ENCODE measurements around the gene SMG9. TPM values are rescaled to one million over a fixed set of nuclear protein-coding genes. Genes with fewer than 3 reads are reported as not detected.

SMG9 gene
- total RNA-seq, 1 experiment from 2014 or later: 52.2 TPM

GRCh38 chr19:43683905-43684304 is 70.9 kb downstream of the SMG9 start:
- no peak overlapping the region for H2BK15ac ChIP-seq (ENCODE audit: low read depth, low read length)
- H2AFZ ChIP-seq (ENCODE audit: low read length): no peak overlapping the region
- H3K36me3 Mint-ChIP-seq (ENCODE audit: insufficient read depth in 1 of 3, low read depth in 3 of 3): no peaks in the 10 kb centered on the region
- no peak overlapping the region for H3K56ac ChIP-seq (ENCODE audit: insufficient read length, low read depth, low read length)
- H3K9ac ChIP-seq (ENCODE audit: extremely low read depth, insufficient read length, low read length): no peak overlapping the region
- no peaks in the 10 kb centered on the region; the same call in 1 of the 2 replicates for H3K4me1 ChIP-seq (ENCODE audit: insufficient read depth, low read length)
- H2BK5ac ChIP-seq (ENCODE audit: insufficient read length, low read length): no peak overlapping the region
- H4K91ac ChIP-seq (ENCODE audit: insufficient read length, low read depth, low read length): no peak overlapping the region
- peaks cover 13 to 22% of the 10 kb centered on the region in 2 experiments for H3K4me1 Mint-ChIP-seq
- no peak overlapping the region for H3K4ac ChIP-seq (ENCODE audit: low read depth, low read length)
- no peak overlapping the region for H3K4me3 Mint-ChIP-seq
- H4K20me1 ChIP-seq (ENCODE audit: control insufficient read depth, insufficient read depth, insufficient read length): no peaks in the 10 kb centered on the region
- no peak overlapping the region for H4K8ac ChIP-seq (replicated peaks; ENCODE audit: insufficient read length, low read depth, low read length)
- WGBS (ENCODE audit: extremely low coverage, insufficient read length, low lambda C conversion rate): no CpG with 5 or more reads among the region's 2 CpGs
- no peak overlapping the region for H4K5ac ChIP-seq (ENCODE audit: insufficient read length, low read depth, low read length)
- H2BK20ac ChIP-seq (ENCODE audit: low read depth, low read length, poor library complexity, severe bottlenecking): no peak overlapping the region
- no peak overlapping the region for H2BK12ac ChIP-seq (ENCODE audit: insufficient read length, low read depth, low read length)
- H3K23ac ChIP-seq (ENCODE audit: insufficient read length, low read depth, low read length): no peak overlapping the region
- H3K18ac ChIP-seq (ENCODE audit: insufficient read length, low read depth, low read length): no peak overlapping the region
- H3K23me2 ChIP-seq (ENCODE audit: insufficient read length, low read depth, low read length, poor library complexity, severe bottlenecking): no peaks in the 10 kb centered on the region
- no peaks in the 10 kb centered on the region for H3K79me2 ChIP-seq (ENCODE audit: insufficient read depth, low read length)
- H3K27ac Mint-ChIP-seq: no peak overlapping the region
- peaks cover 3% of the 10 kb centered on the region for H3K27me3 Mint-ChIP-seq (ENCODE audit: low read depth)
- no peaks in the 10 kb centered on the region for H3K9me3 ChIP-seq (ENCODE audit: control insufficient read depth, low read depth, low read length)
- no peak for TF ChIP-seq CTCF (conservative IDR thresholded peaks at IDR 0.05)
- no peak overlapping the region for H3K27ac ChIP-seq (ENCODE audit: insufficient read length, low read depth, low read length)
- no peaks in the 10 kb centered on the region for H3K79me1 ChIP-seq (ENCODE audit: insufficient read depth, low read depth, low read length, poor library complexity, severe bottlenecking)
- no peak overlapping the region for H2BK120ac ChIP-seq (ENCODE audit: low read depth, low read length, poor library complexity, severe bottlenecking)
- H3K14ac ChIP-seq (ENCODE audit: insufficient read depth, low read length): no peak overlapping the region
- H3T11ph ChIP-seq (ENCODE audit: low read length): no peak overlapping the region
- no peak overlapping the region for H2AK5ac ChIP-seq (ENCODE audit: insufficient read length, low read length)
- no peaks in the 10 kb centered on the region for H3K27me3 ChIP-seq (ENCODE audit: insufficient read depth, low read length)
- no peak overlapping the region for H3K4me2 ChIP-seq (ENCODE audit: insufficient read depth, insufficient read length, low read length)
- H3K9me3 Mint-ChIP-seq: no peaks in the 10 kb centered on the region
- DNase-seq: no peak

All from H9 (cell line).